Measurements from ENCODE around the gene NUDT3. TPM values are rescaled to one million over a fixed set of nuclear protein-coding genes. Genes with fewer than 3 reads are reported as not detected.

NUDT3 gene
- total and polyA plus RNA-seq, 2 experiments from 2014 or later: 12.1 to 31.1 TPM

DNA sequence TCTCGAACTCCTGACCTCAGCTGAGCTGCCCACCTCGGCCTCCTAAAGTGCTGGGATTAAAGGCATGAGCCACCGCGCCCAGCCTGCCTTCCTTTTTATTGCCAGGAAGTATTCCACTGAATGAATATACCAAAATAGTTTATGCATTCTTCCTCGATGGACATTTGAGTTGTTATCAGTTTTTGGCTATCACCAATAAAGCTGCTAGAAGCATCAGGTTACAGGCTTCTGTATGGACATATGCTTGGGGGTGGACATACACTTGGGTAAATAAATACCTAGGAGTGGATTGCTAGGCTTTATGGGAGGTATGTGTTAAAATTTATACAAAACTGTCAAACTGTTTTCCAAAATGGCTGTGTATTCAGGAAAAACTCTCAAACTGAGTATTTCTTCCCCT lies 43.4 kb upstream of the NUDT3 start (continued):
- TF ChIP-seq, protein P1, sequence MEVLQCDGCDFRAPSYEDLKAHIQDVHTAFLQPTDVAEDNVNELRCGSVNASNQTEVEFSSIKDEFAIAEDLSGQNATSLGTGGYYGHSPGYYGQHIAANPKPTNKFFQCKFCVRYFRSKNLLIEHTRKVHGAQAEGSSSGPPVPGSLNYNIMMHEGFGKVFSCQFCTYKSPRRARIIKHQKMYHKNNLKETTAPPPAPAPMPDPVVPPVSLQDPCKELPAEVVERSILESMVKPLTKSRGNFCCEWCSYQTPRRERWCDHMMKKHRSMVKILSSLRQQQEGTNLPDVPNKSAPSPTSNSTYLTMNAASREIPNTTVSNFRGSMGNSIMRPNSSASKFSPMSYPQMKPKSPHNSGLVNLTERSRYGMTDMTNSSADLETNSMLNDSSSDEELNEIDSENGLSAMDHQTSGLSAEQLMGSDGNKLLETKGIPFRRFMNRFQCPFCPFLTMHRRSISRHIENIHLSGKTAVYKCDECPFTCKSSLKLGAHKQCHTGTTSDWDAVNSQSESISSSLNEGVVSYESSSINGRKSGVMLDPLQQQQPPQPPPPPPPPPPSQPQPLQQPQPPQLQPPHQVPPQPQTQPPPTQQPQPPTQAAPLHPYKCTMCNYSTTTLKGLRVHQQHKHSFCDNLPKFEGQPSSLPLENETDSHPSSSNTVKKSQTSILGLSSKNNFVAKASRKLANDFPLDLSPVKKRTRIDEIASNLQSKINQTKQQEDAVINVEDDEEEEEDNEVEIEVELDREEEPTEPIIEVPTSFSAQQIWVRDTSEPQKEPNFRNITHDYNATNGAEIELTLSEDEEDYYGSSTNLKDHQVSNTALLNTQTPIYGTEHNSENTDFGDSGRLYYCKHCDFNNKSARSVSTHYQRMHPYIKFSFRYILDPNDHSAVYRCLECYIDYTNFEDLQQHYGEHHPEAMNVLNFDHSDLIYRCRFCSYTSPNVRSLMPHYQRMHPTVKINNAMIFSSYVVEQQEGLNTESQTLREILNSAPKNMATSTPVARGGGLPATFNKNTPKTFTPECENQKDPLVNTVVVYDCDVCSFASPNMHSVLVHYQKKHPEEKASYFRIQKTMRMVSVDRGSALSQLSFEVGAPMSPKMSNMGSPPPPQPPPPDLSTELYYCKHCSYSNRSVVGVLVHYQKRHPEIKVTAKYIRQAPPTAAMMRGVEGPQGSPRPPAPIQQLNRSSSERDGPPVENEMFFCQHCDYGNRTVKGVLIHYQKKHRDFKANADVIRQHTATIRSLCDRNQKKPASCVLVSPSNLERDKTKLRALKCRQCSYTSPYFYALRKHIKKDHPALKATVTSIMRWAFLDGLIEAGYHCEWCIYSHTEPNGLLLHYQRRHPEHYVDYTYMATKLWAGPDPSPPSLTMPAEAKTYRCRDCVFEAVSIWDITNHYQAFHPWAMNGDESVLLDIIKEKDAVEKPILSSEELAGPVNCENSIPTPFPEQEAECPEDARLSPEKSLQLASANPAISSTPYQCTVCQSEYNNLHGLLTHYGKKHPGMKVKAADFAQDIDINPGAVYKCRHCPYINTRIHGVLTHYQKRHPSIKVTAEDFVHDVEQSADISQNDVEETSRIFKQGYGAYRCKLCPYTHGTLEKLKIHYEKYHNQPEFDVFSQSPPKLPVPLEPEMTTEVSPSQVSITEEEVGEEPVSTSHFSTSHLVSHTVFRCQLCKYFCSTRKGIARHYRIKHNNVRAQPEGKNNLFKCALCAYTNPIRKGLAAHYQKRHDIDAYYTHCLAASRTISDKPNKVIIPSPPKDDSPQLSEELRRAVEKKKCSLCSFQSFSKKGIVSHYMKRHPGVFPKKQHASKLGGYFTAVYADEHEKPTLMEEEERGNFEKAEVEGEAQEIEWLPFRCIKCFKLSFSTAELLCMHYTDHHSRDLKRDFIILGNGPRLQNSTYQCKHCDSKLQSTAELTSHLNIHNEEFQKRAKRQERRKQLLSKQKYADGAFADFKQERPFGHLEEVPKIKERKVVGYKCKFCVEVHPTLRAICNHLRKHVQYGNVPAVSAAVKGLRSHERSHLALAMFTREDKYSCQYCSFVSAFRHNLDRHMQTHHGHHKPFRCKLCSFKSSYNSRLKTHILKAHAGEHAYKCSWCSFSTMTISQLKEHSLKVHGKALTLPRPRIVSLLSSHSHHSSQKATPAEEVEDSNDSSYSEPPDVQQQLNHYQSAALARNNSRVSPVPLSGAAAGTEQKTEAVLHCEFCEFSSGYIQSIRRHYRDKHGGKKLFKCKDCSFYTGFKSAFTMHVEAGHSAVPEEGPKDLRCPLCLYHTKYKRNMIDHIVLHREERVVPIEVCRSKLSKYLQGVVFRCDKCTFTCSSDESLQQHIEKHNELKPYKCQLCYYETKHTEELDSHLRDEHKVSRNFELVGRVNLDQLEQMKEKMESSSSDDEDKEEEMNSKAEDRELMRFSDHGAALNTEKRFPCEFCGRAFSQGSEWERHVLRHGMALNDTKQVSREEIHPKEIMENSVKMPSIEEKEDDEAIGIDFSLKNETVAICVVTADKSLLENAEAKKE (CRISPR knock-in tag; IDR thresholded peaks at IDR 0.05): no peak
- no peak for TF ChIP-seq EZH2phosphoT487 (IDR thresholded peaks at IDR 0.05; ENCODE audit: unreplicated experiment)
- no peak for TF ChIP-seq EZH2 (IDR thresholded peaks at IDR 0.05; ENCODE audit: low read depth, unreplicated experiment)
- TF ChIP-seq, protein P2, sequence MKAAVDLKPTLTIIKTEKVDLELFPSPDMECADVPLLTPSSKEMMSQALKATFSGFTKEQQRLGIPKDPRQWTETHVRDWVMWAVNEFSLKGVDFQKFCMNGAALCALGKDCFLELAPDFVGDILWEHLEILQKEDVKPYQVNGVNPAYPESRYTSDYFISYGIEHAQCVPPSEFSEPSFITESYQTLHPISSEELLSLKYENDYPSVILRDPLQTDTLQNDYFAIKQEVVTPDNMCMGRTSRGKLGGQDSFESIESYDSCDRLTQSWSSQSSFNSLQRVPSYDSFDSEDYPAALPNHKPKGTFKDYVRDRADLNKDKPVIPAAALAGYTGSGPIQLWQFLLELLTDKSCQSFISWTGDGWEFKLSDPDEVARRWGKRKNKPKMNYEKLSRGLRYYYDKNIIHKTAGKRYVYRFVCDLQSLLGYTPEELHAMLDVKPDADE (IDR thresholded peaks at IDR 0.05): no peak
- no peak for TF ChIP-seq ZNF114 (CRISPR knock-in tag; IDR thresholded peaks at IDR 0.05)
- TF ChIP-seq ZNF331 (CRISPR knock-in tag; IDR thresholded peaks at IDR 0.05; ENCODE audit: low read depth): no peak
- no peak for TF ChIP-seq POLR2AphosphoS5 (IDR thresholded peaks at IDR 0.05; ENCODE audit: low read depth)
- TF ChIP-seq NANOG (IDR thresholded peaks at IDR 0.05; ENCODE audit: borderline replicate concordance): no peak
- TF ChIP-seq STAT1 (IDR thresholded peaks at IDR 0.05; ENCODE audit: unreplicated experiment): no peak
